SKM-1 treated with dmso at 0.1 percent for 144 hours (cell line): ENCODE data around the gene ZNF688.
"Not testable (repeated sequence)": the region's sequence is repeated elsewhere in the genome, so short reads cannot be mapped to it uniquely, and the experiment has no call there.

Experiments
- DNase-seq: peaks from one replicate; lab custom pipeline; 2025; ENCODE audit not compliant: unreplicated experiment; lab: John Stamatoyannopoulos, UW

ZNF688 gene

DNA sequence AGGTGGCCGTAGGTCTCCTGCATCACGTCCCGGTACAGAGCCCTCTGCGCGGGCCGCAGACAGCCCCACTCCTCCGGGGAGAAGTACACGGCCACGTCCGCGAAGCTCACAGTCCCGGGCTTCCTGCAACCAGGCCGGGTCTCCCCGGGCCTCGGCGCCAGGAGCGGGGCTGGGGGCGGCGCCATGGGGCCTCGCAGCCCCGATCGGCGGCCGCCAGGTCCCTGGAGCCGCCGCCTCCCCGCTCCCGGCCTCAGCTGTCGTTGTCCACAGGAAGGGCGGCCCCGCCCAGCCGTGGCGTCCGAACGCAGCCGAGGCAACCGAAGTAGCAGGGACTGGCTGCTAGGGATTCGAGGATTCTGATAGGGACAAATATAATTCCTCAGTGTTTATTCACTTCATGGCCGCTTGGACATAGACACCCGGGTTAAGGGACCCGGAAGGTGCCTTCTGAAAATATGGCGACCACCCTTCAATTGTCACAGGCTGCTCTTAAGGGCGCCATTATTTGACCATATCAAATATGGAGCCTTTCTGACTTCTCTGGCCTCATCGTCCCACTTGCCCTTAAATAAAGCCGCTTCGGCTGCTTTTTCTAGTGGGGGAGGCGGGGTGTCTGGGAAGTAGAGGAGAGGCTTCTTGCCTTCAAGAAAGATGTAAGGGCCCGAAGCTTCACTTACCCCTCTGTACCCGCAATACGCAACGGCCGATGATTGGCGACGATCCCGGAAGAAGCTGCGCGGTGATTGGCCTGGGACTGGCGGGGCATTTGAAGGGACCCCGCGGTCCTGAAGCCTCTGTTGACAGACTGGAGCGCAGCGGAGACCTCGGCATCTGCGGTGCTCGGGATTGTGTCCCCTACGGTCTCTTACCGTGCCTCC lies at the start of gene ZNF688:
Gene ZNF688 (minus strand): TSS at position 270 of the 878 bp plus-strand sequence. CDS start 85 bp downstream, at position 185.
- peak; percentile 92 for DNase-seq

DNA sequence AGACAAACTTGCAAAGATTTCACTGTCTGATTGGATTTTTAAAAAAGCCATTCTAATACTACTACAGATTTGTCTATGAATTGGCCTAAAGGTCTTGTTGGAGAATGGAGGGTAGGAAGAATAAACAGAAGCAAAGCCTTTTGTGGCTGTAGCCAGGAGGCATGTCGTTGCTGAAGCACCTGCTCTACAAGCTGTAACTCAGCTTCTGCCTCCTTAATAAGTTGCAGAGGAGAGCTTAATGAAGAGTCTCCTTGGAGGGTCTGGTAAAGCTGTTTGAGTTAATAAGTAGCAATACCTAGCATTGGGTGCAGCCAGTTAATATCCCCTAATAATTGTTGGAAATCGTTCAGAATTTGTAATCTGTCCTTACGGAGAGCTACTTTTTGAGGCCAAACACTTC lies 48.7 kb upstream of the ZNF688 start:
- no peak for DNase-seq

DNA sequence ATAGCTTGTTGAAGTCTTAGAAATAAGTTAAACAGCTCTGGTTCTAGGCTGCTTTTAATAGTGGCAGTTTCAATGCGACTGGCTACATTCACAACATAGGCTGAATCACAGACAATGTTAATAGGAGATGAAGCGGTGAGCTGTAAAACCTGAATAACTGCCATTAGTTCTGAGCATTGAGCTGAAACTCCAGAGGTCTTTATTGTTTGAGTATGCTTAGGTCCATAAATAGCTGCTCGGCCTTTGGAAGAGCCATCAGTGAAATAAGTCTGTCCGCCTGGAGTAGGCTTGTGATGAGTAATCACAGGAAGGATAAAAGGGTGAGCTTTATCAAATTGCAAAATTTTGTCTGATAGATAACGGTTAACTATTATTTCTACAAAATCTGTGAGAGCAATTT lies 48.1 kb upstream of the ZNF688 start:
- no peak for DNase-seq

DNA sequence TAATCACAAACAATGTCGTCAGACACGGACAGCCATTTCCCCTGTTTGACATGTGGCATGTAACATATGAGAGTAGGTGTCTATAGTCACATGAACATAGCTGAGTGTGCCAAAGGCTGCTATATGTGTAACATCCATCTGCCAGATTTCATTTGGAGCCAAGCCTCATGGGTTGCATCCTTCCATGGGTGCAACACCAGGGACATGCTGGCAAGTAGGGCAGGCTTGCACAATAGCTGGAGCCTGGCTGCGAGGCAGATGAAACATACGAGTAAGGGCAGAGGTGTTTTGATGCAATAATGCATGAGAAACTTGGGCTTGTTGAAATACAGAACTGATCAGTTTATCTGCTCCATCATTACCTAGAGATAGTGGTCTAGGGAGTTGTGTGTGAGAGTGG lies 47.7 kb upstream of the ZNF688 start:
- no peak for DNase-seq

DNA sequence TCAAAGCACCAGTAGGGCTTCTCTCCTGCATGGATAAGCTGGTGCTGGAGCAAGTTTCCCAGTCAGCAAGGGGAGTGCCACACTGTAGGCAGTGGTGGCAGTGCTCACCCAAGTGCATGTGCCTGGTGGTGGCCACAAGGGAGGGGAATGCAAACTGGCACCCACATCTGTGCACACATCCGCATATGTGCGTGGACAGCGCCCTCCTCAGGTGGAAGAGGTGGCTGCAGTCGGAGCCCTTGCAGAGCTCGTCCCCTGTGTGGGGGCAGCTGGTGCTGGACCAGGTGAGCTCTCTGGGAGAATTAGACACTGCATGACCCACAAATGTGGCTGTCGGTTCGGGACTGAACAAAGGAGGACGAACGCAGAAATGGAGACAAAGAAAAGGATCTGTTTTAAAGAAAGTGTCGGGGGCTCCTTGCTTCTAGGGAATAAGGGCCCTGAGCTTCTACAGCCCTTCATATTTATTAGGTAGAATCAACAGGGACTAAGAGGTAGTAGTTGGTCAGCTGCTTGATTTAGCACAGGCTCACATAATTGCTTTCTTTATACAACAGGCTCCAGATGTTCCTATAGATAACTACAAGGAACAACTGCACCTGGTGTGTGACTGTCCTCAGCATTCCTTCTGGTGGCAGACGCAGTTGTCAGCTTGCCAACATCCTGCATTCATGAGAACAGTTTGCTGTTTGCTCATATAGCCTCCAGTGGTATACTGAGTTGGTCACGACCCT lies 44.0 kb upstream of the ZNF688 start:
- peak; percentile 43 for DNase-seq

DNA sequence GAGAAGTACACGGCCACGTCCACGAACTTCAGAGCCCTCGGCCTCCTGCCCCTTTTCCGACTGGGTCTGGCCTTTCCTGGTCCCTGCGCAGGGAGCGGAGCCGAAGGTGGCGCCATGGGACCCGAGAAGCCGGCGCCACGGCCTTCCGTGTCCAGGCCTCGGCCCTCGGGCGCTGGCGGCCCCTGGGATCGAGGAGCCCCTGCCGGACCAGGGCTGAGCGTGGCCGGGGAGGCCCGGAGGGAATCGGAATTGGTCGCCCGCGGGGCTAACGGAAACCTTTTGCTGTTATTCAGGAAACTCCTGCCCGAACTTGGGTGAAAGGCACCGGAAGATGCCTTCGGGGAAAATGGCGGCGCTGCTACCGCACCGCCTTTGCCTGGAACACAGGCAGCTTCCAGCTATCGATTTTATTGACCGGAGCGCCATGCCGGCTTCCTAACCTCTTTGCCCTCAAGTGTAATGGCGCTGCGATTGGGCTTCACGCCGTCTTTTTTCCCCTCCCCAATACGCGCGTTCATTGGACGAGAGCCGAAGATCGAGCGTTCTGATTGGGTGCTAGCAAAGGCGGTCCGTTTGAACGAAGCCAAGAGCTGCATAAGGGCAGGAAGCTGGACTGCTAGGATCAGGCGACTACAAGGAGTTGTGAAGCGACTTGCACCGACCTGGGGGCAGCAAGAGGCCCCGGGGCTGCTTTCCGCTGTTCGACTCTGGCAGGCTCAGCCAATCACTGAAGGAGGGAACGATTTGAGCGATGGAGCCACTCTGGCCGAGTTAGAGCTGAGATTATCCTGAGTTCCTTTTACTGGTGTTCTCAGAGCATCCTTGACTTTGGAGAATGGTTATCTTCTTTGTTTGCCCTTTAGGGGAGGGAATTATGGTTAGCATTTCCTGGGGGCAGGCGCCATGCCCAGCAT lies 38.7 kb upstream of the ZNF688 start, which contains the start of gene ZNF689:
Gene ZNF689 (minus strand): TSS at position 464 of the 914 bp plus-strand sequence. CDS start 348 bp downstream, at position 116.
- DNase-seq, result peak; percentile 92

DNA sequence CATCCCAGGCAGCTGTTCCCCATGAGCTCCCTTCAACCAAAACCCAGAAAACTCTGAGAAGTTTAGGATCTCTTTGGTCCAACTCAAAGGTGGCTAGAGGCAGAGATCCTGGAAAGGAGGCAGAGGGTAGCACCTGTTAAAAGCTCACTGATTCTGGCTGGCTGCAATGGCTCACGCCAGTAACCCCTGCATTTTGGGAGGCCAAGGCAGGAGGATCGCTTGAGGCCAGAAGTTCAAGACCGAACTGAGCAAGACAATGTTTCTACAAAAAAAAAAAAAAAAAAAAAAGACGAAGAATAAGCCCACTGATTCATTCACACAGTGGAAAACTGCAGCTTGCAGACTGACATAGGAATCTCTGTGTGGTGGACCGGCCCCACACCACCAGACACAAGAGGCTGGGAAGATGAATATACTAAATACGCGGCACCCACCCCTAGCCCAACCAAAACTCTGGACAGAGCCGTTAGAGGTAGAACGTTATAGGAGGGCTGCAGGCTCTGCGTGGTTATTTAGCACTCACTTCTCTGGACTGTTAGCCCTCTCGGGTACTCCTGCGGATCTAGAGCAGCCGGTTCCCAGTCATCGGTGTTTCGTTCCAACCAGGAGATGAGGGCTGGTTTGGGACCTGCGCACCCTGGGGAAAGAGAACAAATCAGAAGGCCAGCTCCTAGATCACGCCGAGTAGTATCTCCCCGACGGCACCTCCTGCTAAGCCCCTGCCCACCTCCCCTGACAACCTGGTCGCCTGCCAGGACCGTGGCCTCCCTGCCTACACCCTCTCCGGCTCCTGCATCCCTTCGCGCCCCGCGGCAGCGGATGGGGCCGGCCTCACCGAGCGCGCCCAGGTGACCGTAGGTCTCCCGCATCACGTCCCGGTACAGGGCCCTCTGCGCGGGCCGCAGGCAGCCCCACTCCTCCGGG lies 37.8 kb upstream of the ZNF688 start:
- DNase-seq, result no peak

DNA sequence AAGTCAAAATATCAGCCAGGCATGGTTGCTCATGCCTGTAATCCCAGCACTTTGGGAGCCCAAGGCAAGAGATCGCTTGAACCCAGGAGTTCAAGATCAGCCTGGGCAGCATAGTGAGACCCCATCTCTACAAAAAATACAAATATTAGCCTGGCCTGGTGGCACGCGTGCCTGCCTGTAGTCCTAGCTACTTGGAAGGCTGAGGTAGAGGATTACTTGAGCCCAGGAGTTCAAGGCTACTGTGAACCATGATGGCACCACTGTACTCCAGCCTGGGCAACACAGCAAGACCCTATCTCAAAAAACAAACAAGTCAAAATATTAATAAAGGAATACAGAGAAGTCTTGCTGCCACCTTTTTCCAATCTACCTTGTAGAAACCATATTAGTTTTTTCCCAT lies 34.5 kb upstream of the ZNF688 start:
- DNase-seq, result no peak

DNA sequence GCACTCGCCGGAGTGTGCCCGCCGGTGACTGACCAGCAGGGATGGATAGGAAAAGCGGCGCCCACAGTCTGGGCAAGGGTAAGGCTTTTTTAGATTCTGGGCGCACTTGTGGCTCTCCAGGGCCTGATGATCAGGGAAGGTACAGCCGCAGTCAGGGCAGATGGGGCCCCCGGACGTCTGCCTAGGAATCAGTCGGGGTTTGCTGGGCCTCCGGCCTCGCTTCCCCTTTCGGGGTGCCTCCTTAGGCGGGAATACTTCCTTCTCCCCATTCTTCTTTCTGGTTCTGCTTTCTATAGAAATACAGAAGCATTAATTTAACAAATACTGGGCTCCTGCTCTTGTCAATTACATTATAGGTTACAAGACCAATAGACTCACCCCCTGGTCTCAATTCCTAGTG lies 33.6 kb upstream of the ZNF688 start:
- no peak for DNase-seq

DNA sequence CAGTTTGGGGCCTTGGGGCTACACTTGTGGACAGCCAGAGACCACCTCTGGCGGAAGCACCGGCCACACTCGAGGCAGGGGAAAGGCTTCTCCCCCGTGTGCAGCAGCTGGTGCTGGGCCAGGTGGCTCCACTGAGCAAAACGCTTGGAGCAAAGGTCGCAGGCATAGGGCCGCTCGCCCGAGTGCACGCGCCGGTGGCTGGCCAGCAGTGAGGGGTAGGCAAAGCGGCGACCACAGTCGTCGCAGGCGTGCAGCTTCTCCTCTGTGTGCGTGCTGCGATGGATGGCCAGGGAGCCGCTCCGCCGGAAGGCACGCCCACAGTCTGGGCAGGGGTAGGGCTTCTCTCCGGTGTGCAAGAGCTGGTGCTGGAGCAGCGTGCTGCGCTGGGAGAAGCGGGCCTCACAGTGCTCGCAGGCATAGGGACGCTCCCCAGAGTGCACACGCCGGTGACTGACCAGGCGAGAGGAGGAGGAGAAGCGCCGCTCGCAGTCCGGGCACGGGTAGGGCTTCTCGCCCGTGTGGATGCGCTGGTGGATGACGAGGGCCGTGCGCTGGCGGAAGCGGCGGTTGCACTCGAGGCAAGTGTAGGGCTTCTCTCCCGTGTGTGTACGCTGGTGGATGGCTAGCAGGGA lies 32.9 kb upstream of the ZNF688 start:
- no peak for DNase-seq

DNA sequence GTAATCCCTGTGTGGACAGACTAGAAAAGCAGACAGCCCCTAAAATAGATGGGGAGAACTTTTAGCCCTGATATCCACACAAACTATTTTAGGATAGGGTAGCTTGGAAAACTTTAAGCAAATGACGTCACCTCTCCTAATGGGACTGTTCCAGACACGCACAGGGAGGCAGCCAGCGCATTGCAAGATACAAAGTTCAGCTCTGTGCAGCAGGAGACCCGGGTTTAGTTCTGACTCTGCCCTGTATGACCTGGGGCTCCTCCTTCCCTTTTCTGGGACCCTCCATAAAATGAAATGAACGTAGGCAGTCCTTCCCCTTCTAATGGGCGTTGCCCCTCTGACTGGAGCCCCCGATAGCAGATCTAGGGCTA lies 32.4 kb upstream of the ZNF688 start:
- DNase-seq, result no peak

DNA sequence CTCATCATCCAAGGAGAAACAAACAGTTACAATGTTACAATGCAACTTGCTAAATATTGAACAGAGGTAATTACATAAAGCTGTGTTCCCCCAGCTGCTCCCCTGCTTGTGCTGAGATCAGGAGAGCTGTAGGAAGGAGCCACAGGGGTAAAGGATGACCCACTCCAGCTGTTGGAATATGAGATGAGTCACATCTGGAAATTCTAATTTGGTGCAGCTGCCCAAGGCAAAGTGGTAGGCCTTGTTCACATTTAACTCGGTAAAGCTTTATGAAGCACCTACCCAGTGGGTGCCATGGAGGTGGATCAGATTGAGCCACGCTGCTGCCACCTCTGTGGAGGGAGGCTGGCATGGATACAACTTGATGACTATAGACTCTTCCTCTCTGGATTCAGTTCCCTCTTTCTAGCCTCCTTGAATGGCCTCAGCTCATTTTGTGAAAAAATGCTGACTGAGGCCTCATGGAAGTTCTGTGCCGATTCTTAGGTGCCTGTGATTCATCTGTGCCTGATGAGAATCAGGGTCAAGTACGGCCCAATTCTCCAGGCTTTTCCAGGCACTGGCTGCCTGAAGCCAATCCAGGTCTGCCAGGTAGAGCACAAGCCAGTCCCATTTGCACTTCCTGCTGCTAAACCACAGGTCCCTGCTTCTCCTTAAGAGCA lies 31.2 kb upstream of the ZNF688 start:
- DNase-seq, result no peak

DNA sequence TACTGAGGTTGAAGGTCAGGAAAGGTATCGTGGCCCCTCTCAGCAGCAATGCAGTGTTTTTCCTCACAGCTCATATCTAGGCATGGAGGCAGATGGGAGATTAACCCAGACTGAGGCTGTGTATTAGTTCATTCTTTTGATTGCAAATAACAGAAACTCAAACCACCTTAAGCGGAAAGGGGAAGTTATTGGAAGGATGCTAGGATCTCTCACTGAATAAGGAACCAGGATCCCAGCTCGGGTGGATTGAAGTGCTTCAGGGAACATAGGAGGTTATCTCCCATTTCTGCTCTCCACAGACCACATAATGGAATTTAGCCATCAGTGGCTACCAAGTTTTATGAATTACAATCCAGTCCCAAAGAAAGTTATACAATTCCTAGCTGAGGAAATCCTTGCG lies 30.5 kb upstream of the ZNF688 start:
- DNase-seq, result no peak

DNA sequence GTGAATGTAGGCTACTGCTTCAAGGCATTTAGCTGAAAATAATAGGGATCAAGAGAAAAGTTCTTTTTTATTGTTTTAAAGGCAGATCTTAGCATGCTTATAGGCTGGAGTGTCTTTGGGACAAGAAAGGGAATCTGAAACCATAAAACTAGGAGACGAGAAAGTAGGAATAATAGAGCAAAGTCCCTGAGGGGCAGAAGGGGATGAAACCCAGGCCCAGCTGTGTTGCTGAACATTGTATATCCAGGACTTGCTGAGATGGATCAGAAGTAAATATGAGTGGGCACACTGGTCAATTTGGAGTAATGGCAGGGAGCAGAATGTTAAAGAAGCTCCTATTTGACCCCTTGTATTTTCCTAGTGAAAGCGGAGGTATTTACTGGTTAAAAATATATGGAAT lies 29.4 kb upstream of the ZNF688 start:
- DNase-seq, result no peak

DNA sequence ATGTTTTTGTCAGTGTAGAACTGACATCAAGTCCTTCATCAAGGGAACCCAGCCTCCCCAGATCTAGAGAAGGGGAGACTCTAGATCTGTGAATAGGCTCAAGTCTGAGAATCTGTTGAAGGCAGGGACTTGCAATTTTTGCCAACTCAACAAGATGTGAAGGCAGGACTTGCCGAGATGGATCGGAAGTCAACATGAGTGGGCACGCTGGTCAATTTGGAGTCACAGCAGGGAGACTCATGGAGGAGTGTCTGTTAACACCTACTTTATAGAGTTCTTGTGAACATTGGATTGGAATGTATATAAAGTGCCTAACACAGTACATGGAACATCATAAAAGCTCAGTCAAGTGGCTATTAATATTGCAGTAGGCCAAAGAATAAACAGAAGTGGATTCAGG lies 28.7 kb upstream of the ZNF688 start:
- no peak for DNase-seq

DNA sequence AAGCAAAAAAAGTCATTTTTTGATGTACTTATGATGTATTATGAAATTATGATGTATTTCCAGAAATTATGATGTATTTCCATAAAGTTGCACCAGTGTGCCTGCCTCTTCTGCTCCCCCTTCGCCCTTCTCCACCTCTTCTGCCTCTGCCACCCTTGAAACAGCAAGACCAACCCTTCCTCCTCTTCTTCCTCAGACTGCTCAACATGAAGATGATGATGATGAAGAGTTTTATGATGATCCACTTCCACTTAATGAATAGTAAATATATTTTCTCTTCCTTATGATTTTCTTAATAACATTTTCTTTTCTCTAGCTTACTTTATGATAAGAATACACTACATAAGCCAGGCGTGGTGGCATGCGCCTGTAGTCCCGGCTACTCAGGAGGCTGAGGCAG lies 21.4 kb upstream of the ZNF688 start:
- DNase-seq, result no peak

DNA sequence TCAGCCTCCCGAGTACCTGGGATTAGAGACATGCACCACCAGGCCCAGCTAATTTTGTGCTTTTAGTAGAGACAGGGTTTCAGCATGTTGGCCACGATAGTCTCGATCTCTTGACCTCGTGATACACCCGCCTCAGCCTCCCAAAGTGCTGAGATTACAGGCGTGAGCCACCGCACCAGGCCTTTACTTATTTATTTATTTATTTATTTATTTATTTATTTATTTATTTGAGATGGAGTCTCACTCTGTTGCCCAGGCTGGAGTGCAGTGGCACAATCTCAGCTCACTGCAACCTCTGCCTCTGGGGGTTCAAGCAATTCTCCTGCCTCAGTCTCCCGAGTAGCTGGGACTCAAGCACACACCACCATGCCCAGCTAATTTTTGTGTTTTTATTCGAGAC lies 19.4 kb upstream of the ZNF688 start:
- DNase-seq, result not testable (repeated sequence)

DNA sequence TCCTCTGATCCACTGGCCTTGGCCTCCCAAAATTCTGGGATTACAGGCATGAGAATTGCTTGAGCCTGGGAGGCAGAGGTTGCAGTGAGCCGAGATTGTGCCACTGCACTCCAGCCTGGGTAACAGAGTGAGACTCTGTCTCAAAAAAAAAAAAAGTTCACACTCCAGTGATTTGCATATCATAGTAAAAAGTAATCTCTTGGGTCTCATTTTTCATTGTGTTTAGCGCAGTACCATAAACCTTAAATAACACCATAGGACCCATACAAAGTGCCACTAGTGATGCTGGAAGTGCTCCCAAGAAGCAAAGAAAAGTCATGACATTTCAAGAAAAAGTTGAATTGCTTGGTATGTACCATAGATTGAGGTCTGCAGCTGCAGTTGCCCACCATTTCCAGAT lies 18.1 kb upstream of the ZNF688 start:
- not testable (repeated sequence) for DNase-seq

DNA sequence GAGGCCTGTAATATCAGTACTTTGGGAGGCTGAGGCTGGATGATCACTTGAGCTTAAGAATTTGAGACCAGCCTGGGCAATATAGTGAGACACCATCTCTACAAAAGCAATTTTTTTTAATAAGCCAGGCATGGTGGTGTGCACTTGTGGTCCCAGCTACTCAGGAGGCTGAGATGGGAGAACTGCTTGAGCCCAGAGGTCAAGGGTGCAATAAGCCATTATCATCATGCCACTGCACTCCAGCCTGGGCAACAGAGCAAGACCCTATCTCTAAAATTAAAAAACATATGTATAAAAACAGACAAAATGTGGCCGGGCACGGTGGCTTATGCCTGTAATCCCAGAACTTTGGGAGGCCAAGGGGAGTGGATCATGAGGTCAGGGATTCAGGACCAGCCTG lies 17.1 kb upstream of the ZNF688 start:
- DNase-seq, result no peak
